Stimulated activated CD8-positive, alpha-beta memory T cell treated with anti-CD3 and anti-CD28 coated beads, Interleukin-12 subunit alpha, Interleukin-12 subunit beta, amount 100 ng/mL, for 1 hour (primary cell): ENCODE measurements around the gene BCL7A.

Experiments
- DNase-seq: peaks from one replicate; pipeline ENCODE4 v3.0.0-alpha.2; 2020; ENCODE audit warnings: low read depth

Gene BCL7A

GRCh38 chr12:122001466-122002209 is 20.0 kb upstream of the BCL7A start:
- no peak for DNase-seq

- no peak for DNase-seq
Observed at GRCh38 chr12:122003651-122004611, 17.8 kb upstream of the BCL7A start.

GRCh38 chr12:122004633-122005071 is 17.0 kb upstream of the BCL7A start:
- DNase-seq, result no peak

GRCh38 chr12:122005252-122005776 is 16.4 kb upstream of the BCL7A start:
- no peak for DNase-seq

- DNase-seq, result no peak
Observed at GRCh38 chr12:122006186-122006926, 15.3 kb upstream of the BCL7A start.

- no peak for DNase-seq
Observed at GRCh38 chr12:122009741-122010140, 11.9 kb upstream of the BCL7A start.

GRCh38 chr12:122012184-122012583 is 9.5 kb upstream of the BCL7A start:
- no peak for DNase-seq

- DNase-seq, result no peak
Observed at GRCh38 chr12:122013136-122013535, 8.5 kb upstream of the BCL7A start.

- no peak for DNase-seq
Observed at GRCh38 chr12:122013791-122014590, 7.7 kb upstream of the BCL7A start.

- DNase-seq, result no peak
Observed at GRCh38 chr12:122014781-122015180, 6.9 kb upstream of the BCL7A start.

- DNase-seq, result no peak
Observed at GRCh38 chr12:122018457-122018856, 3.2 kb upstream of the BCL7A start.

GRCh38 chr12:122018937-122019336 is 2.7 kb upstream of the BCL7A start:
- DNase-seq, result no peak

GRCh38 chr12:122020795-122021192 is 890 bp upstream of the BCL7A start:
- DNase-seq, result no peak

GRCh38 chr12:122021193-122021821 is 377 bp upstream of the BCL7A start:
- DNase-seq, result no peak

- no peak for DNase-seq
Observed at GRCh38 chr12:122022393-122023338, 982 bp downstream of the BCL7A start.

GRCh38 chr12:122023339-122024131 is 1.9 kb downstream of the BCL7A start:
- no peak for DNase-seq

GRCh38 chr12:122024132-122024785 is 2.6 kb downstream of the BCL7A start:
- no peak for DNase-seq

- DNase-seq, result no peak
Observed at GRCh38 chr12:122026706-122027333, 5.1 kb downstream of the BCL7A start.
